GM23338 (cell line): ENCODE results near the gene MICALL2. TPM values are rescaled to one million over a fixed set of nuclear protein-coding genes. Genes with fewer than 3 reads are reported as not detected.

Experiments used
- ATAC-seq: fragments of 200-7000 bp; cut with Tn5 transposase; 3 replicates; pipeline ENCODE4 v1.9.1; 2020
- DNase-seq: peaks from one replicate; pipeline ENCODE4 v3.0.0-alpha.2; 2015; ENCODE audit warnings: low spot score
- H2AFZ ChIP-seq: fragments of 200-600 bp; sonication (generic); 2 replicates; pipeline ENCODE4 v1.8.0; 2016; ENCODE audit warnings: antibody characterized with exemption, mild to moderate bottlenecking, moderate library complexity
- H3F3A ChIP-seq: fragments of 200-600 bp; sonication (generic); replicated peaks from 2 replicates; pipeline ENCODE4 v1.8.0; 2017; ENCODE audit warnings: antibody characterized with exemption, mixed run types, low read depth
- H3K27ac ChIP-seq: fragments of 200-600 bp; sonication (generic); 2 replicates; pipeline ENCODE4 v1.6.1; 2016; ENCODE audit warnings: low read depth
- H3K27me3 ChIP-seq: fragments of 200-600 bp; sonication (generic); 2 replicates; pipeline ENCODE4 v1.8.0; 2016; ENCODE audit warnings: mild to moderate bottlenecking, mixed run types, moderate library complexity; ENCODE audit not compliant: insufficient read depth
- H3K36me3 ChIP-seq: fragments of 200-600 bp; sonication (generic); 2 replicates; pipeline ENCODE4 v1.8.0; 2016; ENCODE audit warnings: mild to moderate bottlenecking; ENCODE audit not compliant: insufficient read depth
- H3K4me1 ChIP-seq: fragments of 200-600 bp; sonication (generic); 2 replicates; pipeline ENCODE4 v1.8.0; 2016; ENCODE audit warnings: mild to moderate bottlenecking, moderate library complexity; ENCODE audit not compliant: insufficient read depth
- H3K4me2 ChIP-seq: fragments of 200-600 bp; sonication (generic); 2 replicates; pipeline ENCODE4 v1.7.1; 2017; ENCODE audit warnings: mixed run types
- H3K4me3 ChIP-seq: fragments of 200-600 bp; sonication (generic); 2 replicates; pipeline ENCODE4 v1.6.1; 2016; ENCODE audit warnings: mixed run types
- H3K79me2 ChIP-seq: fragments of 200-600 bp; sonication (generic); replicated peaks from 2 replicates; pipeline ENCODE4 v1.8.0; 2017; ENCODE audit warnings: mild to moderate bottlenecking; ENCODE audit not compliant: insufficient read depth
- H3K9me2 ChIP-seq: fragments of 200-600 bp; sonication (generic); 2 replicates; pipeline ENCODE4 v1.8.0; 2017; ENCODE audit not compliant: insufficient read depth
- H4K20me1 ChIP-seq: fragments of 200-600 bp; sonication (generic); replicated peaks from 2 replicates; pipeline ENCODE4 v1.8.0; 2017; ENCODE audit warnings: mild to moderate bottlenecking; ENCODE audit not compliant: insufficient read depth
- H3K27ac Mint-ChIP-seq: 2 replicates; pipeline ENCODE4 v1.8.0; 2020; ENCODE audit warnings: inconsistent platforms, mild to moderate bottlenecking, moderate library complexity, mixed read lengths
- H3K27me3 Mint-ChIP-seq: 3 replicates; pipeline ENCODE4 v1.8.0; 2022; ENCODE audit warnings: low read depth, mild to moderate bottlenecking, moderate library complexity, mixed read lengths, inconsistent platforms; ENCODE audit not compliant: insufficient read depth, poor library complexity
- H3K36me3 Mint-ChIP-seq: 3 replicates; pipeline ENCODE4 v1.8.0; 2021; ENCODE audit warnings: low read depth, mild to moderate bottlenecking, inconsistent platforms, moderate library complexity, mixed read lengths
- H3K4me1 Mint-ChIP-seq: 3 replicates; pipeline ENCODE4 v1.8.0; 2020; ENCODE audit warnings: mild to moderate bottlenecking, inconsistent platforms, mixed read lengths
- H3K4me3 Mint-ChIP-seq: 3 replicates; pipeline ENCODE4 v1.8.0; 2021; ENCODE audit warnings: moderate library complexity, mild to moderate bottlenecking, inconsistent platforms, mixed read lengths
- H3K9me3 Mint-ChIP-seq: 3 replicates; pipeline ENCODE4 v1.8.0; 2020; ENCODE audit warnings: moderate library complexity, mild to moderate bottlenecking, inconsistent platforms, mixed read lengths
- NANOG ChIP-seq: IDR thresholded peaks from 2 replicates; pipeline ENCODE4 v1.6.1; 2016; ENCODE audit warnings: antibody characterized with exemption, borderline replicate concordance
- POLR2AphosphoS5 ChIP-seq: IDR thresholded peaks from 2 replicates; pipeline ENCODE4 v1.6.1; 2016; ENCODE audit warnings: antibody characterized with exemption, low read depth
- REST ChIP-seq: IDR thresholded peaks from one replicate; pipeline ENCODE4 v1.6.1; 2018; ENCODE audit warnings: antibody characterized with exemption; ENCODE audit not compliant: unreplicated experiment
- STAT1 ChIP-seq: IDR thresholded peaks from one replicate; pipeline ENCODE4 v1.6.1; 2016; ENCODE audit warnings: antibody characterized with exemption; ENCODE audit not compliant: unreplicated experiment
- ZNF331 ChIP-seq: fragments of 250-450 bp; sonication (Bioruptor Pico); IDR thresholded peaks from 2 replicates; pipeline ENCODE4 v1.5.0; 2020; ENCODE audit warnings: low read depth, mild to moderate bottlenecking, moderate library complexity
- polyA plus RNA-seq: library from polyadenylated mRNA; unstranded; fragments of >200 nt; fragmentation: Nextera tagmentation; extraction: Ambion mirVana; gene quantifications from 2 replicates; pipeline ENCODE4 v1.2.1, GENCODE V29; 2016
- total RNA-seq: library from RNA; depleted of rRNA; stranded (reverse); fragments of >200 nt; shearing (Covaris generic); gene quantifications from 2 replicates; pipeline ENCODE4 v1.2.3, GENCODE V29; 2014
- TF ChIP-seq, protein P1 (sequence below): IDR thresholded peaks from 2 replicates; pipeline ENCODE4 v1.6.1; 2016; ENCODE audit warnings: antibody characterized with exemption
- TF ChIP-seq, protein P2 (sequence below): fragments of 250-450 bp; sonication (Bioruptor Pico); IDR thresholded peaks from 2 replicates; pipeline ENCODE4 v1.5.0; 2020; ENCODE audit warnings: mild to moderate bottlenecking, moderate library complexity
- TF ChIP-seq, protein P3 (sequence below), 2 experiments: fragments of 200-600 bp in 1 of 2; sonication (generic) in 1 of 2; conservative IDR thresholded peaks; 2 replicates each; pipeline versions ENCODE4 v1.5.1 to v1.6.1; 2016 to 2017; ENCODE audit warnings: antibody characterized with exemption in 2 of 2, low read depth in 2 of 2, mild to moderate bottlenecking in 2 of 2, moderate library complexity in 1 of 2

Gene MICALL2
- total and polyA plus RNA-seq, 2 experiments from 2014 or later = 7.0 to 13.0 TPM

DNA sequence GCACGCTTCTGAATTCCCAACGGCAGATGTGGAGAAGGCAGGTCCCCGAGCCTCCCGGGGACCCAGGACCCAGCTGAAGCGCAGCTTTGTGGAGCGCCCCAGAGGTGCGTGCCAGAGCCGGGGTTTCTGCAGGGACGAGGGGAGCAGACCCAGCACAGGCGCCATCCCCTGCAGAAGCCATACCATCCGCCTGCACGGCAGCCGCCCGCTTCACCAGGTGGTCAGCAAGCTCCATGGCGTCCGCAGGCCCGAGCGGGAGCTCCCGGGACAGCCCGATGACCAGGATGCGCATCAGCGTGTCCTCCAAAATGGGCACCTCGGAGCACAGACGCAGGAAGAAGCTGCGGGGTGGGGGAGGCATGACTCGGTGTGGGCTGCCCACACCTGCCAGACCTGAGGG, 34.3 kb upstream of the MICALL2 start:
- no peaks in the 10 kb centered on the region for H3K79me2 ChIP-seq
- ATAC-seq = no peak
- TF ChIP-seq, protein P1, sequence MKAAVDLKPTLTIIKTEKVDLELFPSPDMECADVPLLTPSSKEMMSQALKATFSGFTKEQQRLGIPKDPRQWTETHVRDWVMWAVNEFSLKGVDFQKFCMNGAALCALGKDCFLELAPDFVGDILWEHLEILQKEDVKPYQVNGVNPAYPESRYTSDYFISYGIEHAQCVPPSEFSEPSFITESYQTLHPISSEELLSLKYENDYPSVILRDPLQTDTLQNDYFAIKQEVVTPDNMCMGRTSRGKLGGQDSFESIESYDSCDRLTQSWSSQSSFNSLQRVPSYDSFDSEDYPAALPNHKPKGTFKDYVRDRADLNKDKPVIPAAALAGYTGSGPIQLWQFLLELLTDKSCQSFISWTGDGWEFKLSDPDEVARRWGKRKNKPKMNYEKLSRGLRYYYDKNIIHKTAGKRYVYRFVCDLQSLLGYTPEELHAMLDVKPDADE = no peak
- TF ChIP-seq, protein P2, sequence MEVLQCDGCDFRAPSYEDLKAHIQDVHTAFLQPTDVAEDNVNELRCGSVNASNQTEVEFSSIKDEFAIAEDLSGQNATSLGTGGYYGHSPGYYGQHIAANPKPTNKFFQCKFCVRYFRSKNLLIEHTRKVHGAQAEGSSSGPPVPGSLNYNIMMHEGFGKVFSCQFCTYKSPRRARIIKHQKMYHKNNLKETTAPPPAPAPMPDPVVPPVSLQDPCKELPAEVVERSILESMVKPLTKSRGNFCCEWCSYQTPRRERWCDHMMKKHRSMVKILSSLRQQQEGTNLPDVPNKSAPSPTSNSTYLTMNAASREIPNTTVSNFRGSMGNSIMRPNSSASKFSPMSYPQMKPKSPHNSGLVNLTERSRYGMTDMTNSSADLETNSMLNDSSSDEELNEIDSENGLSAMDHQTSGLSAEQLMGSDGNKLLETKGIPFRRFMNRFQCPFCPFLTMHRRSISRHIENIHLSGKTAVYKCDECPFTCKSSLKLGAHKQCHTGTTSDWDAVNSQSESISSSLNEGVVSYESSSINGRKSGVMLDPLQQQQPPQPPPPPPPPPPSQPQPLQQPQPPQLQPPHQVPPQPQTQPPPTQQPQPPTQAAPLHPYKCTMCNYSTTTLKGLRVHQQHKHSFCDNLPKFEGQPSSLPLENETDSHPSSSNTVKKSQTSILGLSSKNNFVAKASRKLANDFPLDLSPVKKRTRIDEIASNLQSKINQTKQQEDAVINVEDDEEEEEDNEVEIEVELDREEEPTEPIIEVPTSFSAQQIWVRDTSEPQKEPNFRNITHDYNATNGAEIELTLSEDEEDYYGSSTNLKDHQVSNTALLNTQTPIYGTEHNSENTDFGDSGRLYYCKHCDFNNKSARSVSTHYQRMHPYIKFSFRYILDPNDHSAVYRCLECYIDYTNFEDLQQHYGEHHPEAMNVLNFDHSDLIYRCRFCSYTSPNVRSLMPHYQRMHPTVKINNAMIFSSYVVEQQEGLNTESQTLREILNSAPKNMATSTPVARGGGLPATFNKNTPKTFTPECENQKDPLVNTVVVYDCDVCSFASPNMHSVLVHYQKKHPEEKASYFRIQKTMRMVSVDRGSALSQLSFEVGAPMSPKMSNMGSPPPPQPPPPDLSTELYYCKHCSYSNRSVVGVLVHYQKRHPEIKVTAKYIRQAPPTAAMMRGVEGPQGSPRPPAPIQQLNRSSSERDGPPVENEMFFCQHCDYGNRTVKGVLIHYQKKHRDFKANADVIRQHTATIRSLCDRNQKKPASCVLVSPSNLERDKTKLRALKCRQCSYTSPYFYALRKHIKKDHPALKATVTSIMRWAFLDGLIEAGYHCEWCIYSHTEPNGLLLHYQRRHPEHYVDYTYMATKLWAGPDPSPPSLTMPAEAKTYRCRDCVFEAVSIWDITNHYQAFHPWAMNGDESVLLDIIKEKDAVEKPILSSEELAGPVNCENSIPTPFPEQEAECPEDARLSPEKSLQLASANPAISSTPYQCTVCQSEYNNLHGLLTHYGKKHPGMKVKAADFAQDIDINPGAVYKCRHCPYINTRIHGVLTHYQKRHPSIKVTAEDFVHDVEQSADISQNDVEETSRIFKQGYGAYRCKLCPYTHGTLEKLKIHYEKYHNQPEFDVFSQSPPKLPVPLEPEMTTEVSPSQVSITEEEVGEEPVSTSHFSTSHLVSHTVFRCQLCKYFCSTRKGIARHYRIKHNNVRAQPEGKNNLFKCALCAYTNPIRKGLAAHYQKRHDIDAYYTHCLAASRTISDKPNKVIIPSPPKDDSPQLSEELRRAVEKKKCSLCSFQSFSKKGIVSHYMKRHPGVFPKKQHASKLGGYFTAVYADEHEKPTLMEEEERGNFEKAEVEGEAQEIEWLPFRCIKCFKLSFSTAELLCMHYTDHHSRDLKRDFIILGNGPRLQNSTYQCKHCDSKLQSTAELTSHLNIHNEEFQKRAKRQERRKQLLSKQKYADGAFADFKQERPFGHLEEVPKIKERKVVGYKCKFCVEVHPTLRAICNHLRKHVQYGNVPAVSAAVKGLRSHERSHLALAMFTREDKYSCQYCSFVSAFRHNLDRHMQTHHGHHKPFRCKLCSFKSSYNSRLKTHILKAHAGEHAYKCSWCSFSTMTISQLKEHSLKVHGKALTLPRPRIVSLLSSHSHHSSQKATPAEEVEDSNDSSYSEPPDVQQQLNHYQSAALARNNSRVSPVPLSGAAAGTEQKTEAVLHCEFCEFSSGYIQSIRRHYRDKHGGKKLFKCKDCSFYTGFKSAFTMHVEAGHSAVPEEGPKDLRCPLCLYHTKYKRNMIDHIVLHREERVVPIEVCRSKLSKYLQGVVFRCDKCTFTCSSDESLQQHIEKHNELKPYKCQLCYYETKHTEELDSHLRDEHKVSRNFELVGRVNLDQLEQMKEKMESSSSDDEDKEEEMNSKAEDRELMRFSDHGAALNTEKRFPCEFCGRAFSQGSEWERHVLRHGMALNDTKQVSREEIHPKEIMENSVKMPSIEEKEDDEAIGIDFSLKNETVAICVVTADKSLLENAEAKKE (CRISPR knock-in tag) = no peak
- TF ChIP-seq STAT1 = no peak
- TF ChIP-seq NANOG = no peak
- no peak for TF ChIP-seq POLR2AphosphoS5
- no peak for TF ChIP-seq REST
- TF ChIP-seq, protein P3, sequence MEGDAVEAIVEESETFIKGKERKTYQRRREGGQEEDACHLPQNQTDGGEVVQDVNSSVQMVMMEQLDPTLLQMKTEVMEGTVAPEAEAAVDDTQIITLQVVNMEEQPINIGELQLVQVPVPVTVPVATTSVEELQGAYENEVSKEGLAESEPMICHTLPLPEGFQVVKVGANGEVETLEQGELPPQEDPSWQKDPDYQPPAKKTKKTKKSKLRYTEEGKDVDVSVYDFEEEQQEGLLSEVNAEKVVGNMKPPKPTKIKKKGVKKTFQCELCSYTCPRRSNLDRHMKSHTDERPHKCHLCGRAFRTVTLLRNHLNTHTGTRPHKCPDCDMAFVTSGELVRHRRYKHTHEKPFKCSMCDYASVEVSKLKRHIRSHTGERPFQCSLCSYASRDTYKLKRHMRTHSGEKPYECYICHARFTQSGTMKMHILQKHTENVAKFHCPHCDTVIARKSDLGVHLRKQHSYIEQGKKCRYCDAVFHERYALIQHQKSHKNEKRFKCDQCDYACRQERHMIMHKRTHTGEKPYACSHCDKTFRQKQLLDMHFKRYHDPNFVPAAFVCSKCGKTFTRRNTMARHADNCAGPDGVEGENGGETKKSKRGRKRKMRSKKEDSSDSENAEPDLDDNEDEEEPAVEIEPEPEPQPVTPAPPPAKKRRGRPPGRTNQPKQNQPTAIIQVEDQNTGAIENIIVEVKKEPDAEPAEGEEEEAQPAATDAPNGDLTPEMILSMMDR (conservative IDR thresholded peaks at IDR 0.05; ENCODE audit: low read depth in 2 of 2) = no peak
- no peak for TF ChIP-seq ZNF331 (CRISPR knock-in tag)

More for the DNA sequence above, 34.3 kb upstream of the MICALL2 start:
- no peak for DNase-seq
- H3K4me3 ChIP-seq = no peak overlapping the region
- Mint-ChIP-seq H3K4me1 (no peaks in the 10 kb centered on the region), H3K4me3 (no peak overlapping the region), H3K9me3 (no peaks in the 10 kb centered on the region), H3K27me3 (no peaks in the 10 kb centered on the region), H3K36me3 (peaks cover 45% of the 10 kb centered on the region), H3K27ac (no peak overlapping the region)
- peaks cover 4% of the 10 kb centered on the region; the same call in 1 of the 2 replicates for H3K36me3 ChIP-seq
- no peaks in the 10 kb centered on the region for H3K4me1 ChIP-seq
- no peaks in the 10 kb centered on the region for H3K9me2 ChIP-seq
- no peaks in the 10 kb centered on the region for H3K27me3 ChIP-seq
- no peak overlapping the region for H3K4me2 ChIP-seq
- H2AFZ ChIP-seq = no peak overlapping the region
- no peak overlapping the region for H3K27ac ChIP-seq
- H4K20me1 ChIP-seq = peaks cover 8% of the 10 kb centered on the region; the same call in 1 of the 2 replicates
- H3F3A ChIP-seq = no peaks in the 10 kb centered on the region
